HG02885 (cell line): ENCODE results near the gene RHCE.
"Not testable (repeated sequence)": the region's sequence is repeated elsewhere in the genome, so short reads cannot be mapped to it uniquely, and the experiment has no call there.

Source experiments
- ATAC-seq: cut with Tn5 transposase; IDR thresholded peaks from one replicate; pipeline ENCODE4 v1.9.1; 2021; ENCODE audit warnings: mild to moderate bottlenecking; ENCODE audit not compliant: unreplicated experiment, poor library complexity

The RHCE gene

GRCh38 chr1:25420715-25421114 lies at the start of gene RHCE:
Gene RHCE, minus strand, starts transcription at chr1:25420825. Its CDS starts 39 bp downstream, at chr1:25420786.
- not testable (repeated sequence) for ATAC-seq

GRCh38 chr1:25469177-25469576 lies 48.6 kb upstream of the RHCE start:
- ATAC-seq = no peak

- ATAC-seq = no peak
Measured at GRCh38 chr1:25468033-25468432, 47.4 kb upstream of the RHCE start.

- ATAC-seq = no peak
Measured at GRCh38 chr1:25467616-25468015, 47.0 kb upstream of the RHCE start.

- ATAC-seq = no peak
Measured at GRCh38 chr1:25467193-25467592, 46.6 kb upstream of the RHCE start.

- ATAC-seq = no peak
Measured at GRCh38 chr1:25462732-25463131, 42.1 kb upstream of the RHCE start.

GRCh38 chr1:25461849-25462248 lies 41.2 kb upstream of the RHCE start:
- no peak for ATAC-seq

GRCh38 chr1:25460816-25461215 lies 40.2 kb upstream of the RHCE start:
- not testable (repeated sequence) for ATAC-seq

GRCh38 chr1:25460020-25460419 lies 39.4 kb upstream of the RHCE start:
- ATAC-seq = no peak

- no peak for ATAC-seq
Measured at GRCh38 chr1:25458541-25459298, 38.1 kb upstream of the RHCE start.

- ATAC-seq = no peak
Measured at GRCh38 chr1:25456502-25456901, 35.9 kb upstream of the RHCE start.

GRCh38 chr1:25451908-25452307 lies 31.3 kb upstream of the RHCE start:
- no peak for ATAC-seq

- ATAC-seq = no peak
Measured at GRCh38 chr1:25450891-25451290, 30.3 kb upstream of the RHCE start.

GRCh38 chr1:25447547-25447946 lies 26.9 kb upstream of the RHCE start:
- no peak for ATAC-seq

GRCh38 chr1:25445993-25446538 lies 25.4 kb upstream of the RHCE start:
- no peak for ATAC-seq

- not testable (repeated sequence) for ATAC-seq
Measured at GRCh38 chr1:25444604-25445003, 24.0 kb upstream of the RHCE start.

GRCh38 chr1:25443030-25443699 lies 22.5 kb upstream of the RHCE start:
- no peak for ATAC-seq

GRCh38 chr1:25442178-25442577 lies 21.6 kb upstream of the RHCE start:
- ATAC-seq = no peak

GRCh38 chr1:25439287-25439686 lies 18.7 kb upstream of the RHCE start:
- ATAC-seq = no peak

- ATAC-seq = no peak
Measured at GRCh38 chr1:25437672-25438071, 17.0 kb upstream of the RHCE start.

GRCh38 chr1:25435397-25436108 lies 14.9 kb upstream of the RHCE start:
- no peak for ATAC-seq
